Stomach smooth muscle (tissue), 2 donors: Measurements from ENCODE around the gene BCLAF3.

Experiments used
- H3K27ac ChIP-seq: one replicate; pipeline ENCODE4 v1.7.0; 2013; ENCODE audit warnings: mild to moderate bottlenecking, low read length, inconsistent platforms
- H3K27me3 ChIP-seq, 2 donors: one replicate each; pipeline ENCODE4 v1.7.0; 2013; ENCODE audit warnings: low read length in 2 of 2; ENCODE audit not compliant: insufficient read depth in 2 of 2, control insufficient read depth in 1 of 2
- H3K36me3 ChIP-seq, 2 donors: one replicate each; pipeline ENCODE4 v1.7.0; 2013; ENCODE audit warnings: low read length in 2 of 2; ENCODE audit not compliant: control insufficient read depth in 2 of 2, insufficient read depth in 2 of 2
- H3K4me1 ChIP-seq: one replicate; pipeline ENCODE4 v1.7.0; 2013; ENCODE audit warnings: low read length; ENCODE audit not compliant: control insufficient read depth, insufficient read depth
- H3K4me3 ChIP-seq, 2 donors: one replicate each; pipeline ENCODE4 v1.7.0; 2013; ENCODE audit warnings: low read length in 2 of 2
- H3K9ac ChIP-seq, 2 donors: one replicate each; pipeline ENCODE4 v1.7.0; 2013; ENCODE audit warnings: low read length in 2 of 2, mild to moderate bottlenecking in 1 of 2
- H3K9me3 ChIP-seq, 2 donors: one replicate each; pipeline ENCODE4 v1.7.0; 2013; ENCODE audit warnings: low read length in 2 of 2; ENCODE audit not compliant: control insufficient read depth in 2 of 2
- donor health status: healthy.
- donor health status: Pancreatic carcinoma.

BCLAF3 gene

DNA sequence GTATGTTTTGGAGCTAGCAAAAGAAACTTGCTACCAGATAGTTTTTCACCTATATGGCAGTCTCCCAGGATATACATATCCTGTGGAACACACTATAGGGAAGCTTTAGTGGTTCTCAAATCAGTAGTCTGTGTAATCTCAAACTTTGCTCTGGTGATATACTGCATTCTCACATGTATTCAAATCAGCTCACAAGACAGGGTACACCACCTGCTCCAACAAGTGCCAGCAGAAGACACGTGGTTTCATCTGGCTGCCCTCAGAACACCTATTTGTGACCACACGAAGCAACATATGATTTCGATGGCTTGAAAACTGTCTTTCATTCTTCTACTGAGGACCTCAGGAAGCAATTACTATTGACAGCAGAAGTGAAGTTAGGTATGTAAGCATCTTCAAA lies 37.7 kb downstream of the BCLAF3 start:
- Histone ChIP-seq H3K27me3 (no peaks in the 10 kb centered on the region), H3K4me1 (no peaks in the 10 kb centered on the region), H3K9ac (no peak overlapping the region), H3K4me3 (no peak overlapping the region), H3K36me3 (no peaks in the 10 kb centered on the region), H3K9me3 (no peaks in the 10 kb centered on the region), H3K27ac (no peak overlapping the region)

DNA sequence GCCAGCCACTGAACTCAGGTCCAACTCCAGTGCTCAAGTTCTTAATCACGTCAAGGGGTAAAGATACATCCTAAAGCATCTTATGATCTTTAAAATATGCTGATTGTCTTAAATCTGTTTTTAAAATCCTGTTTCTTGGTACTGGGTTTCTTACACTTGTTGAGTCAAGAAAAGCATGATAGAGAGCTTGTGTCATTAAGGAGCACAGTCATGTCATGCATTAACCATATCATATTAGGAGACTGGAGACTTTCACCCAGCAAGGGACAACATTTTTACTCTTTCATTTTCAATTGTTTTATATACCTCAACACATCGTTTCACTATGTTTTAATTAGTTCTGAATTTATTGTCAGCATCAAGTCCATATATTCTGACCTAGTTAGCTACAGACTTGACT lies 41.5 kb downstream of the BCLAF3 start:
- H3K9ac ChIP-seq, result no peak overlapping the region
- H3K27ac ChIP-seq, result no peak overlapping the region
- no peaks in the 10 kb centered on the region for H3K27me3 ChIP-seq
- H3K9me3 ChIP-seq, result no peaks in the 10 kb centered on the region
- peaks cover 0 to 2% of the 10 kb centered on the region in 2 donors for H3K36me3 ChIP-seq
- H3K4me1 ChIP-seq, result no peaks in the 10 kb centered on the region
- no peak overlapping the region for H3K4me3 ChIP-seq

DNA sequence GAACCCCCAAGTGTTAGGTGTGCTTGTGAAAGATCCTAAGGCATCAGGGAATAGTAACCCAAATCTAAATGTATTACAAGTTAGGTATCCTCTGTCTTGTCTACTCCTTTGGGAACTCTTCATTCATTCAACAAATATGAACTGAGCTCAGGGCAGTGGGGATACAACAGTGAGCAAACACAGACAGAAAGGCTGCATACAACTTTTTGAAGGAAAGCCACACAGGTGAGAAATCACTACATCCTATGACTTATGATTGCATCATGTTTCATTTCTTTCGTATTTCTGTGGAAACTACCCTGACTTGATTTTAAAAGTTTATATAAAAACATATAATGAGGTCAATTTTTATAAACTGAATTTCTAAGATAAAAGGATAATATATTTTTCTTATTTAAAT lies 43.2 kb downstream of the BCLAF3 start:
- Histone ChIP-seq H3K9ac (no peak overlapping the region), H3K27ac (no peak overlapping the region), H3K9me3 (no peaks in the 10 kb centered on the region), H3K36me3 (peaks cover 0 to 2% of the 10 kb centered on the region in 2 donors), H3K27me3 (no peaks in the 10 kb centered on the region), H3K4me1 (no peaks in the 10 kb centered on the region), H3K4me3 (no peak overlapping the region)
